Adrenal gland (tissue), 12 donors: ENCODE data around the gene SLC39A9. TPM values are rescaled to one million over a fixed set of nuclear protein-coding genes. Genes with fewer than 3 reads are reported as not detected.

ENCODE experiments used
- DNase-seq, 7 donors: peaks; one replicate each; pipeline ENCODE4 v3.0.0-alpha.2; 2019 to 2020
- H3K27ac ChIP-seq, 5 donors: fragments of 200-600 bp; sonication (generic) in 4 of 5; 1 replicate in 3 of 5; 2 replicates in 2 of 5; pipeline versions ENCODE4 v1.5.1 to v1.8.0; 2016 to 2020; ENCODE audit warnings: mild to moderate bottlenecking in 1 of 5
- H3K27me3 ChIP-seq: fragments of 200-600 bp; 2 replicates; pipeline ENCODE4 v1.8.0; 2021
- H3K36me3 ChIP-seq, 2 donors: fragments of 200-600 bp; replicated peaks in 1 of 2; 1 replicate in 1 of 2; 2 replicates in 1 of 2; pipeline versions ENCODE4 v1.5.1 to v1.8.0; 2018 to 2022
- H3K4me1 ChIP-seq, 2 donors: fragments of 200-600 bp; replicated peaks in 1 of 2; 1 replicate in 1 of 2; 2 replicates in 1 of 2; pipeline versions ENCODE4 v1.5.1 to v1.8.0; 2018 to 2021
- H3K4me3 ChIP-seq, 4 donors: fragments of 200-600 bp; sonication (generic) in 3 of 4; one replicate each; pipeline ENCODE4 v1.5.1; 2016 to 2018
- H3K9me3 ChIP-seq, 3 donors: fragments of 200-600 bp; sonication (generic) in 1 of 3; replicated peaks in 1 of 3; 1 replicate in 2 of 3; 2 replicates in 1 of 3; pipeline versions ENCODE4 v1.5.1 to v1.8.0; 2016 to 2021
- CTCF ChIP-seq, 6 experiments: fragments of 450-650 bp in 4 of 6; fragments of 200-600 bp in 2 of 6; sonication (generic) in 1 of 6; IDR thresholded peaks; 1 replicate in 5 of 6; 2 replicates in 1 of 6; pipeline versions ENCODE4 v1.5.1 to v1.8.0; 2016 to 2021; ENCODE audit warnings: antibody characterized with exemption in 6 of 6, mild to moderate bottlenecking in 2 of 6, moderate library complexity in 1 of 6
- POLR2A ChIP-seq, 2 donors: fragments of 450-650 bp; IDR thresholded peaks; one replicate each; pipeline ENCODE4 v1.6.1; 2017; ENCODE audit warnings: antibody characterized with exemption in 2 of 2, mild to moderate bottlenecking in 2 of 2, moderate library complexity in 1 of 2
- WGBS, 4 donors: extraction: QIAGEN DNeasy Blood & Tissue Kit in 2 of 4; methylation state at CpG; one replicate each; pipeline versions ENCODE4 v1.1.5 to v1.1.7; 2013 to 2017; 5-methylcytosine and 5-hydroxymethylcytosine counted together
- intact Hi-C, 2 donors: fragments of 100-400 bp; cut with DNase I; formaldehyde crosslinking; loops; one replicate each; pipeline versions ENCODE4 v1.14.1 to v1.15.0; 2022 to 2023
- polyA plus RNA-seq, 3 donors: library from polyadenylated mRNA; stranded (reverse); fragments of 200-250 nt in 2 of 3; fragments of 350-450 nt in 1 of 3; fragmentation: Illumina TruSeq in 1 of 3; extraction: RNeasy Lipid Tissue Mini Kit (QIAGEN cat#74804) in 1 of 3; gene quantifications; one replicate each; pipeline ENCODE4 v1.2.3, GENCODE V29; 2013 to 2014
- total RNA-seq, 9 donors: library from RNA; depleted of rRNA in 4 of 9; stranded (reverse); fragments of >200 nt in 4 of 9; fragments of 120-200 nt in 1 of 9; fragmentation: NEBNext Ultra II Directional in 1 of 9; extraction: Animal tissue kit (Norgen Biotek cat#: 25700) in 1 of 9; gene quantifications; one replicate each; pipeline versions ENCODE4 v1.1.0 to v1.2.4, GENCODE V29; 2013 to 2023
- donor health status: healthy with polysubstance abuse.
- donor health status: Bipolar disorder and iron deficiency.
- donor health status: DM: yes; HTN: yes; CAD: no.
- donor health status: DM: no; HTN: no; CAD: no.
- donor health status: DM: no; HTN: no; CAD: no.
- donor health status: DM: yes; HTN: yes; CAD: no.

SLC39A9 gene
- total and polyA plus RNA-seq, 12 donors, result 17.7 to 130 (median 72.5) TPM

- Histone ChIP-seq H3K4me1 (peaks cover 0 to 11% of the 10 kb centered on the region in 2 donors), H3K27ac (no peak overlapping the region), H3K9me3 (no peaks in the 10 kb centered on the region), H3K36me3 (peaks cover 0 to 11% of the 10 kb centered on the region in 2 donors), H3K4me3 (no peak overlapping the region), H3K27me3 (no peaks in the 10 kb centered on the region)
- WGBS, 4 donors, result 84 to 89% (median 87%) methylated on average over 6 of the region's 6 CpGs
- intact Hi-C loops, result no loop called here
- no peak for DNase-seq
- TF ChIP-seq POLR2A (IDR thresholded peaks at IDR 0.05) (no peak), CTCF (IDR thresholded peaks at IDR 0.05) (no peak)
These were observed 30.0 kb downstream of the SLC39A9 start for GRCh38 chr14:69428289-69428998.

- H3K9me3 ChIP-seq, result no peaks in the 10 kb centered on the region
- H3K27me3 ChIP-seq, result no peaks in the 10 kb centered on the region
- no peak overlapping the region for H3K4me3 ChIP-seq
- no peak for DNase-seq
- peaks cover 0 to 11% of the 10 kb centered on the region in 2 donors for H3K36me3 ChIP-seq
- TF ChIP-seq POLR2A (IDR thresholded peaks at IDR 0.05) (no peak), CTCF (IDR thresholded peaks at IDR 0.05) (no peak)
- no peak overlapping the region for H3K27ac ChIP-seq
- intact Hi-C loops, result no loop called here
- H3K4me1 ChIP-seq, result peaks cover 0 to 4% of the 10 kb centered on the region in 2 donors
These were observed 31.2 kb downstream of the SLC39A9 start for GRCh38 chr14:69429643-69430042.

- H3K27ac ChIP-seq, result no peak overlapping the region
- no peaks in the 10 kb centered on the region for H3K9me3 ChIP-seq
- TF ChIP-seq CTCF (IDR thresholded peaks at IDR 0.05) (no peak), POLR2A (IDR thresholded peaks at IDR 0.05) (no peak)
- peaks cover 0 to 11% of the 10 kb centered on the region in 2 donors for H3K36me3 ChIP-seq
- no peaks in the 10 kb centered on the region for H3K27me3 ChIP-seq
- intact Hi-C loops, result no loop called here
- H3K4me1 ChIP-seq, result peaks cover 0 to 4% of the 10 kb centered on the region in 2 donors
- 90 to 98% (median 95%) methylated on average over 1 of the region's 1 CpG for WGBS, 4 donors
- no peak for DNase-seq
- H3K4me3 ChIP-seq, result no peak overlapping the region
These were observed 31.9 kb downstream of the SLC39A9 start for GRCh38 chr14:69430306-69430939.

- no peak for TF ChIP-seq POLR2A (IDR thresholded peaks at IDR 0.05)
- no peak for TF ChIP-seq CTCF (IDR thresholded peaks at IDR 0.05)
- no peaks in the 10 kb centered on the region for H3K36me3 ChIP-seq
- no peak overlapping the region for H3K4me3 ChIP-seq
- H3K27me3 ChIP-seq, result no peaks in the 10 kb centered on the region
- H3K27ac ChIP-seq, result no peak overlapping the region
- WGBS, 4 donors, result 66 to 80% (median 75%) methylated on average over 2 of the region's 2 CpGs
- intact Hi-C loops, result no loop called here
- no peaks in the 10 kb centered on the region for H3K9me3 ChIP-seq
- H3K4me1 ChIP-seq, result peaks cover 0 to 4% of the 10 kb centered on the region in 2 donors
- no peak for DNase-seq
These were observed 33.9 kb downstream of the SLC39A9 start for GRCh38 chr14:69432364-69432763.
